Measurements from ENCODE around the gene UQCR10. TPM values are rescaled to one million over a fixed set of nuclear protein-coding genes. Genes with fewer than 3 reads are reported as not detected.

Gene UQCR10
- total and polyA plus RNA-seq, 9 donors: 24.2 to 93.1 (median 56.4) TPM

DNA sequence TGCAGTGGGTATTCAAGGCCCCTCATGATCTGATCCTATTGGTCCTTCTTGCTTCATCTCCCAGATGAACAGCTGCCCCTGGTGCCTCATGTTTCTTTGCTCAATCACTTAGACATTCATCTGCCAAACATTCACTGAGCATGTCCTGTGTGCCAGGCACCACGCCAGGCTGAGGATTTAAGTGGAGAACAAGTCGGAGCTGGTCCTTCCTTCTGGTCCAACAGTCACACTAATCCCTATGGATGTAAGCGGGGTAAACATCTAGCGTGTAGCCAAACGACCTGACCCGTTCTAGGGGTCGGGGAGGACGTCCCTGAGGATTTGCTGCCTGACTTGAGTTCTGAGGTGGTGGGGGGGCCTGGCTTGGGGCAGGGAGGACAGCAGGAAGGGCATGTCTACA lies 22.3 kb upstream of the UQCR10 start:
- no peaks in the 10 kb centered on the region for H3K4me1 ChIP-seq (ENCODE audit: insufficient read depth)
- H3K27ac ChIP-seq: no peak overlapping the region
- WGBS, 3 donors: 66 to 77% (median 71%) methylated on average over 7 to 8 of the region's 8 CpGs
- no peak for DNase-seq
- H3K9me3 ChIP-seq: no peaks in the 10 kb centered on the region
- no peak overlapping the region for H3K4me3 ChIP-seq
- H3K27me3 ChIP-seq: no peaks in the 10 kb centered on the region
- intact Hi-C loops (cut with DNase I): no loop called here
- no peaks in the 10 kb centered on the region for H3K36me3 ChIP-seq
- no peak for TF ChIP-seq POLR2A (IDR thresholded peaks at IDR 0.05)
- TF ChIP-seq EP300 (IDR thresholded peaks at IDR 0.05): no peak
- TF ChIP-seq, protein P1, sequence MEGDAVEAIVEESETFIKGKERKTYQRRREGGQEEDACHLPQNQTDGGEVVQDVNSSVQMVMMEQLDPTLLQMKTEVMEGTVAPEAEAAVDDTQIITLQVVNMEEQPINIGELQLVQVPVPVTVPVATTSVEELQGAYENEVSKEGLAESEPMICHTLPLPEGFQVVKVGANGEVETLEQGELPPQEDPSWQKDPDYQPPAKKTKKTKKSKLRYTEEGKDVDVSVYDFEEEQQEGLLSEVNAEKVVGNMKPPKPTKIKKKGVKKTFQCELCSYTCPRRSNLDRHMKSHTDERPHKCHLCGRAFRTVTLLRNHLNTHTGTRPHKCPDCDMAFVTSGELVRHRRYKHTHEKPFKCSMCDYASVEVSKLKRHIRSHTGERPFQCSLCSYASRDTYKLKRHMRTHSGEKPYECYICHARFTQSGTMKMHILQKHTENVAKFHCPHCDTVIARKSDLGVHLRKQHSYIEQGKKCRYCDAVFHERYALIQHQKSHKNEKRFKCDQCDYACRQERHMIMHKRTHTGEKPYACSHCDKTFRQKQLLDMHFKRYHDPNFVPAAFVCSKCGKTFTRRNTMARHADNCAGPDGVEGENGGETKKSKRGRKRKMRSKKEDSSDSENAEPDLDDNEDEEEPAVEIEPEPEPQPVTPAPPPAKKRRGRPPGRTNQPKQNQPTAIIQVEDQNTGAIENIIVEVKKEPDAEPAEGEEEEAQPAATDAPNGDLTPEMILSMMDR (IDR thresholded peaks at IDR 0.05): no peak

DNA sequence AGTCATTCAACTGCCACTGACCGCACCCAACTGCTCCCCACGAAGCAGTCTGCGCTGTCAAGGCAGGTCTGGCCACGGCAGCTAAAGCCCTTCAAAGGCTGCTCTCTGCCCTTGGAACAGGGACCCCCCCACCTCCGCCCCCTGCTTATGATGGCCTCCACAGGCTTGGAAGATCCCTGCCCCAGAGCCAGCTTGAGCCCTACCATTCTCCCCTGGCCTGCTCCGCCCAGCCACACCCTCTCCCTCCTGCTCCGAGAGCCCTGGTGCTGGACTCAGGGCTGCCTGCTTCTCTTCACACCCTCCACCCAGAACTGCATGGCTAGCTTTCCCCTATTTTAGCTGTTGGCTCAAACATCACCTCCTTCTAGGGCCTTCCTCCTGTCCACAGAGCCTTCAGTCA lies 19.3 kb upstream of the UQCR10 start:
- Histone ChIP-seq H3K27me3 (no peaks in the 10 kb centered on the region), H3K36me3 (no peaks in the 10 kb centered on the region), H3K27ac (no peak overlapping the region), H3K9me3 (no peaks in the 10 kb centered on the region), H3K4me3 (no peak overlapping the region), H3K4me1 (ENCODE audit: insufficient read depth) (no peaks in the 10 kb centered on the region)
- 92 to 93% (median 92%) methylated on average over 7 of the region's 7 CpGs for whole genome bisulfite sequencing, 3 donors
- no peak for TF ChIP-seq POLR2A (IDR thresholded peaks at IDR 0.05)
- TF ChIP-seq, protein P1 (IDR thresholded peaks at IDR 0.05): no peak
- TF ChIP-seq EP300 (IDR thresholded peaks at IDR 0.05): no peak
- intact Hi-C loops (cut with DNase I): no loop called here
- no peak for DNase-seq

DNA sequence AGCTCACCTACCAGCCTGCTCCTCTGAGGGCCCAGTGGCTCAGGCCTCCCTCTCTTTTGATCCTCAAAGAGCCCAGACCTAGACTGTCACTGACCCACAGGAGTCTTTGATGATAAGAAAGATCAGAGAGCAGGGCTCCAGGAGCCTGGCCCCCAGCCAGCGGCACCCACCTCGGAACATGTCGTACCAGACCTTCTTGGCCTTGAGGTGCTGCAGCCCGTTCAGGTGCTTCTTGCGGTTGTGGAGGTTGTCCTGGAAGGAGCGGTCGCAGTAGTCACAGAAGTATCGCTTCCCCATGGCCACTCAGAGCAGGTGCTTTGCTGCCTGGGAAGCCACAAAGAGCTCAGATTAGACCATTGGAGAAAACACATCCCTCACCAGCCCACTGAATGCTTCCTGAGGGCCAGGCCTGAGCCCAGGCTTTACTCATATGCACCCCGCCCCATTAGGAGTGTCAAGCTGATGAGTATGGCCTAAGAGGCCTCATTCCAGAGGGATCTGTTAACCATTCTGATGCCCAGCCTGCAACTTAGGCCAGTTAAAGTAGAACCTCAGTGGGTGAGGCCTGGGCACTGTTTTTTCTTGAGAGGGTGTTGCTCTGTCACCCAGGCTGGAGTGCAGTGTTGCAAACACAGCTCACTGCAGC lies 18.8 kb upstream of the UQCR10 start:
- DNase-seq: no peak
- WGBS, 3 donors: 82 to 86% (median 86%) methylated on average over 9 of the region's 9 CpGs
- intact Hi-C loops (cut with DNase I): no loop called here
- no peaks in the 10 kb centered on the region for H3K36me3 ChIP-seq
- no peaks in the 10 kb centered on the region for H3K4me1 ChIP-seq (ENCODE audit: insufficient read depth)
- H3K27ac ChIP-seq: no peak overlapping the region
- TF ChIP-seq, protein P1 (IDR thresholded peaks at IDR 0.05): no peak
- TF ChIP-seq POLR2A (IDR thresholded peaks at IDR 0.05): no peak
- TF ChIP-seq EP300 (IDR thresholded peaks at IDR 0.05): no peak
- no peaks in the 10 kb centered on the region for H3K9me3 ChIP-seq
- H3K4me3 ChIP-seq: no peak overlapping the region
- no peaks in the 10 kb centered on the region for H3K27me3 ChIP-seq

DNA sequence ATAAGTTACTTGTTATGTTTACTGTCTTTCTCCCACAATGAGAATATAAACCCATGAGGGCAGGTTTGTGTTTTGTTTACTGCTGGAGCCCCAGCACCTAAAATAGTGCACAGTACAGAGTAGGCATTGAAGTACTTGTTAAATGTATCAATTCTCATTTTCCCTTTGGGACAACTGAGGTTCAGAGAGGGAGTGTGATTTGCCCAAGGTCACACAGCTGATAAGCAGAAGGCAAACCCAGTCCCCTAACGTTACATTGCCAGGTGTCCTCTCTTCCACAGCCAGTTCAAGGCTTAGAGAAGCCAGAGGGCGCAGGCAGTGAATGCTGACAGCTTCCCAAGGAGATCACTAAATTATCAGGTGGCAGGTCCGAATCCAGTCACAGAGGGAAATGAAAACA lies 17.1 kb upstream of the UQCR10 start:
- WGBS, 3 donors: 66 to 81% (median 77%) methylated on average over 3 of the region's 3 CpGs
- Histone ChIP-seq H3K4me1 (ENCODE audit: insufficient read depth) (no peaks in the 10 kb centered on the region), H3K27me3 (no peaks in the 10 kb centered on the region), H3K9me3 (no peaks in the 10 kb centered on the region), H3K4me3 (no peak overlapping the region), H3K27ac (no peak overlapping the region), H3K36me3 (no peaks in the 10 kb centered on the region)
- no peak for DNase-seq
- TF ChIP-seq EP300 (IDR thresholded peaks at IDR 0.05) (no peak), POLR2A (IDR thresholded peaks at IDR 0.05) (no peak)
- TF ChIP-seq, protein P1 (IDR thresholded peaks at IDR 0.05): no peak
- intact Hi-C loops (cut with DNase I): loop anchor here in 1 of 4 donors (10.0 kb wide), 1 partner anchor 235 kb away; no protein-coding TSS in a partner anchor
